Astrocyte (in vitro differentiated cells and primary cell): Measurements from ENCODE around the gene MIOX.

Source experiments
- EZH2 ChIP-seq: IDR thresholded peaks from 2 replicates; pipeline ENCODE4 v1.6.1; 2012; ENCODE audit warnings: mild to moderate bottlenecking, low read length, inconsistent platforms; ENCODE audit not compliant: insufficient read depth
- TF ChIP-seq, protein P1 (sequence below): IDR thresholded peaks from 2 replicates; pipeline ENCODE4 v1.5.1; 2011; ENCODE audit warnings: low read depth, mild to moderate bottlenecking, inconsistent platforms, low read length, moderate library complexity; ENCODE audit not compliant: insufficient read depth

DNA sequence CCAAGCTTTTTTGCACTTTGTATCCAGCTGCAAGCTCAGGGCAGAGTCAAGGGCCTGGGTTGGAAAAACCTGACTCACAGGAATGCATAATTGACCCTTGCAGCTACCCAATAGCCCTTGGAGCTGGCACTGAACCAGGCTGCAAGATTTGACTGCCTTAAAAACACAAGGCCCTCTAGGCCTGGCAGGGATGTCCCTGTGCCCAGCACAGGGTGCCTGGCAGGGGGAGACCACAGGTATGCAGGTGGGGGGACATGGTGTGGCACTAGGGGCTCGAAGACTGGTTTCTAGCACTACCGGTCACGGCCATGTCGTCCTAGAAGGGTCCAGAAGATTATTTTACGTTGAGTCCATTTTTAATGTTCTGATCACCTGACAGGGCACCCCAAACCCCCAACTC is 42.0 kb upstream of the MIOX start:
- TF ChIP-seq, protein P1, sequence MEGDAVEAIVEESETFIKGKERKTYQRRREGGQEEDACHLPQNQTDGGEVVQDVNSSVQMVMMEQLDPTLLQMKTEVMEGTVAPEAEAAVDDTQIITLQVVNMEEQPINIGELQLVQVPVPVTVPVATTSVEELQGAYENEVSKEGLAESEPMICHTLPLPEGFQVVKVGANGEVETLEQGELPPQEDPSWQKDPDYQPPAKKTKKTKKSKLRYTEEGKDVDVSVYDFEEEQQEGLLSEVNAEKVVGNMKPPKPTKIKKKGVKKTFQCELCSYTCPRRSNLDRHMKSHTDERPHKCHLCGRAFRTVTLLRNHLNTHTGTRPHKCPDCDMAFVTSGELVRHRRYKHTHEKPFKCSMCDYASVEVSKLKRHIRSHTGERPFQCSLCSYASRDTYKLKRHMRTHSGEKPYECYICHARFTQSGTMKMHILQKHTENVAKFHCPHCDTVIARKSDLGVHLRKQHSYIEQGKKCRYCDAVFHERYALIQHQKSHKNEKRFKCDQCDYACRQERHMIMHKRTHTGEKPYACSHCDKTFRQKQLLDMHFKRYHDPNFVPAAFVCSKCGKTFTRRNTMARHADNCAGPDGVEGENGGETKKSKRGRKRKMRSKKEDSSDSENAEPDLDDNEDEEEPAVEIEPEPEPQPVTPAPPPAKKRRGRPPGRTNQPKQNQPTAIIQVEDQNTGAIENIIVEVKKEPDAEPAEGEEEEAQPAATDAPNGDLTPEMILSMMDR: no peak
- no peak for TF ChIP-seq EZH2
